Measurements from ENCODE around the gene CDK17. TPM values are rescaled to one million over a fixed set of nuclear protein-coding genes. Genes with fewer than 3 reads are reported as not detected.
"Not testable (repeated sequence)": the region's sequence is repeated elsewhere in the genome, so short reads cannot be mapped to it uniquely, and the experiment has no call there.

The CDK17 gene
- total RNA-seq, result 8.2 TPM

- ATAC-seq (peak; percentile 87), DNase-seq (ENCODE audit: low spot score) (peak; percentile 86)
Measured at GRCh38 chr12:96399919-96400630, at the start of gene CDK17. TSS of gene CDK17 (minus strand) at chr12:96400439. CDS start at chr12:96334836, 65,603 bp downstream.

GRCh38 chr12:96448300-96448699 lies 48.1 kb upstream of the CDK17 start:
- ATAC-seq, result no peak
- no peak for DNase-seq (ENCODE audit: low spot score)

DNA sequence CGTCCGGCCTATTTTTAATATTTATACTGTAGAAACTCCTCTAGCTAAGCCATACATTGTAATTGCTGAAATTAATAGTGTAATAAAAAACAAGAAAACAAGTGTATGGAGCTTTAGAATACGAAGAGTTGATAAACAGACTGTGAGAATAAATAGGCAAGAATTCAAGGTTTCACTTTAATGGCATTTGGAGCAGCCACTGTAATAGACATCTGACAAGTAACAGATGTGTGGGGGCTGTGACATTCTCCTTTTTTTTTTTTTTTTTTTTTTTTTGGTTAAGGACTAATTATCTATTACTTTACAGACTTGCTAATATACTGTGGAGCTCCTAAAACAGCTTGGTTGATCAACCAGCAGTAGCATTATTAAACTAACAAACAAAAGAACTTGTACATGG lies 47.0 kb upstream of the CDK17 start:
- DNase-seq (ENCODE audit: low spot score) (no peak), ATAC-seq (no peak)

DNA sequence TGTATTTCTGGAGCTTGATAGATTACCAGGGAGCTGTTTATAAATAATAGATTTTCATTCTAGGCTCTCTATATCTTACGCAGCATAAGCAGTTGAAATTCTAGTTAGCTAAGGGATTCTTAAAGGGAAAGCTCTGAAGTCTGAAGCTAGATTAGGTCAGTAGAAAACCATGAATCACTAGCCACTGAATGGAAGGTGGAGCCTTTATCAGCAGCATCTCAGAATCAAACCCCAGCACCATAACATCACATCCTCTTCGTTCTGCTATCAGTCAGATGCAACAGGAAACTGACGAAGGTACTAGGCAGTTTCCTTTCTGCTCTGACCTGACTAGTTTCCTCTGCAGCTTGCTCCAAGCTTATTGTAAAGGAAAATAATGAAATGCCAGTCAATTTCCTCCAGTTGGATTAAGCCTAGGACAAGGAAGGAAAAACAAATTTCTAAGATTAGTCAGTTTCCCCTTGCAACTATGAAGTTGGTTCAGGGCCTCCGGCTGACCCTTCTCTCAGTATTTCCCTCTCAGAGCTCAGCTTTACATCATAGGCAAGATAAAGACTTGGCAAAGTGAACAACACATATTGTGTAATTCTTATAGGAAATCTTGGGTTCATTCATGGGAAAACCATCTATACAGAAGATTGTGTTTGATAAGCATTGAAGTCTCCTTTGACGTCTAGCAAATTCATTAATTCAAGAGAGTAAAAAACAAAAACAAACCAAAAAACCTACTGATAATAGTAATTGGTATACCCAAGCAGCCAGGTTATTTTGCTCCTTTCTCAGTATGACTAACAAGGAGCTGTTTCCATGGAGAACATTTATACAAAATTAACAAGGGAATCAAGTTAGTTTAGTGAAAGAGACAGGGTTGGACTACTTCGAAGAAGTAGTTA lies 45.7 kb upstream of the CDK17 start:
- DNase-seq (ENCODE audit: low spot score) (no peak), ATAC-seq (peak; percentile 73)

GRCh38 chr12:96444399-96444798 lies 44.2 kb upstream of the CDK17 start:
- ATAC-seq, result no peak
- DNase-seq (ENCODE audit: low spot score), result no peak

DNA sequence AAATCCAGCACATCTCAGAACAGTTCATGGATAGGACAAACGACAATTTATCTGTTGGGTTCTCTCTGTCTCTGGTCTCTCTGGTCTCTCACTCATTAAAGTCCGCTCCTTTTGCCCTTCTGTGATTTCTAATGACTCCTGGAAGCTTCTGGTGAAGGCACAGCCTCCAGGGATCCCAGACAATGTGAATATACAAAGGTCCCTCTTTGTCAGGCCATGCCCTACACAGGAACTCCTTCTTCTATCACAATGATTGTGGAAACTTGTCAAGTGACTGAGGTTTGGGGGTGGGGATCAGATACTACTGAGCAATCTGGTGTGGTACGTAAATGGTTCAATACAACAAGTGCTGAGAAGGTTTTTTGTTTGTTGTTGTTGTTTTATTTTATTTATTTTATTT lies 42.7 kb upstream of the CDK17 start:
- ATAC-seq (no peak), DNase-seq (ENCODE audit: low spot score) (no peak)

DNA sequence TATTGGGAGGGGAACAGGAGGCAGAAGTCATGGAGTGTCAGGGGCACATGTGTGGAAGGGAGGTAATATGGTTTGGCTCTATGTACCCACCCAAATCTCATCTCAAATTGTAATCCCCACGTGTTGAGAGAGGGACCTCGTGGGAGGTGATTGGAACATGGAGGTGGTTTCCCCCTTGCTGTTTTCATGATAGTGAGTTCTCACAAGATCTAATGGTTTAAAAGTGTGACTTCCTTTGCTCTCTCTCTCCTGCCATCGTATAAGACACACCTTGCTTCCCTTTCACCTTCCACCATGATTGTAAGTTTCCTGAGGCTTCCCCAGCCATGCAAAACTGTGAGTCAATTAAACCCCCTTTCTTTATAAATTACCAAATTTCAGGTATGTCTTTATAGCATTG lies 41.6 kb upstream of the CDK17 start:
- ATAC-seq (no peak), DNase-seq (ENCODE audit: low spot score) (no peak)

DNA sequence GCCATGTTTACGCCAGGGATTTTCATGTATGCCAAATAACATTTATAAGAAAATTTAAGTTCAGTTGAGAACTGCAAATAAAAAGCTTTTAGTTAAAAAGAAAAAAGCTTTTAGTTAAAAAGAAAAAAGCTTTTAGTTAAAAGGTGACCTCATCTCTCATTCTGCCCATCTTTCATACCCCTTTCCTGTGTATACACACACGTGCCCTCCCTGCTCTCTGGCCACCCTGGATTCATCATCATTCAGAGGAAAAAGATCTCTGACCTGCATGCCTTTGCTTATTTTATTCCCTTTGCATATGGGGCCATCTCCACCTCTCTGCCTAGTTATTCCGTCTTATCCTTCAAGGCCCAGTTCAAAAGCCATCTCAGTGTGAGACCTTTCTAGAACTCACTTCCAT lies 38.1 kb upstream of the CDK17 start:
- DNase-seq (ENCODE audit: low spot score), result no peak
- ATAC-seq, result no peak

DNA sequence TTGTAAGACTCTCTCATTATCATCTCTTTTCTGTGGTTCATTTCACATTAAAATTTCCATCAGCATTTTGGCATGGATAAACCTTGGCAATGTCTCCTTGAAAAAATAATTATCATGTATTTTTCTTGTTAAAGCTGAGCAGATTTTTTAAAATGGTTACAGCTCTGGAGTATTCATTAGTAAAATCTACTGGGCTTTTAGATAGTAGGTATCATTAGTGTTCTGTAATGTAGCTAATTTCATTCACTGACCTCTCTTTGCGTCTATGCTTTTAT lies 36.9 kb upstream of the CDK17 start:
- ATAC-seq (no peak), DNase-seq (ENCODE audit: low spot score) (no peak)

GRCh38 chr12:96436366-96437170 lies 36.3 kb upstream of the CDK17 start:
- no peak for DNase-seq (ENCODE audit: low spot score)
- ATAC-seq, result no peak

DNA sequence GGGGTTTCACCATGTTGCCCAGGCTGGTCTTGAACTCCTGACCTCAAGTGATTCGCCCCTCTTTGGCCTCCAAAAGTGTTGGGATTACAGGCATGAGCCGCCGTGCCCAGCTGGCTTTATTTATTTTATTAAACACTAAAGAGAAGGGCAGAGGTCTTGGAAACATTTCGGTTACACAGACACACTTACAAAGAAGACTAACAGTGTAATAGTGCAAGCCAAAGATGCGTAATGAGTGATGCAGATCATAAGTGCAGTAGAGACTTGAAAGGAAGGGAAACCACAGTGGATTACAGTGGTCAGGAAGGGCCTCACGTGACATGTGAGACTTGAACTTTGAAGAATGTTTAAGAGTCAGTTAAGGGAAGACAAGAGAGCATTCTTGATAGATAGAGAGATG lies 33.9 kb upstream of the CDK17 start:
- no peak for DNase-seq (ENCODE audit: low spot score)

GRCh38 chr12:96432496-96433321 lies 32.5 kb upstream of the CDK17 start:
- ATAC-seq, result not testable (repeated sequence)

More for the DNA sequence above, 33.9 kb upstream of the CDK17 start:
- no peak for ATAC-seq

GRCh38 chr12:96431067-96431466 lies 30.8 kb upstream of the CDK17 start:
- ATAC-seq, result no peak
- DNase-seq (ENCODE audit: low spot score), result no peak

More at GRCh38 chr12:96432496-96433321, 32.5 kb upstream of the CDK17 start:
- not testable (repeated sequence) for DNase-seq (ENCODE audit: low spot score)

GRCh38 chr12:96427269-96427729 lies 27.1 kb upstream of the CDK17 start:
- no peak for ATAC-seq

GRCh38 chr12:96425951-96426350 lies 25.7 kb upstream of the CDK17 start:
- ATAC-seq, result peak; percentile 36
- no peak for DNase-seq (ENCODE audit: low spot score)

More at GRCh38 chr12:96427269-96427729, 27.1 kb upstream of the CDK17 start:
- no peak for DNase-seq (ENCODE audit: low spot score)

DNA sequence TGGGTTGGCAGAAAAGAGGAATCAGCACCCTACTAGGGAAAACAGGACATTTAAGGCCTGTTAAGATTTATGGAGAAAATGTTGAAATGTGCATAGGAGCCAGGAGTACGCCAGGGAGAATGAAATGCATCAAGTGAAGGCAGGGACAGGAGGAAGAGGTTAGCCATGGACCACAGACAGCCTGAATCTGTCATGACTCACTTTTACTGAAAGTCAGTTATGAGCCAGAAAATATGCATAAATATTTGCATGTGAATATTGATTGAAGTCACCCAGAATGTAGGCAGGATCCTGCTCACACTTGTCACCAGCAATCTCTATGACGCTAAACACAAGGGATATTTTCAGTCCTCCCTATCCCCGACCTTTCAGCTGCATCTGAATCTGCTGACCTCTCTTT lies 25.1 kb upstream of the CDK17 start:
- DNase-seq (ENCODE audit: low spot score), result no peak
- ATAC-seq, result no peak

DNA sequence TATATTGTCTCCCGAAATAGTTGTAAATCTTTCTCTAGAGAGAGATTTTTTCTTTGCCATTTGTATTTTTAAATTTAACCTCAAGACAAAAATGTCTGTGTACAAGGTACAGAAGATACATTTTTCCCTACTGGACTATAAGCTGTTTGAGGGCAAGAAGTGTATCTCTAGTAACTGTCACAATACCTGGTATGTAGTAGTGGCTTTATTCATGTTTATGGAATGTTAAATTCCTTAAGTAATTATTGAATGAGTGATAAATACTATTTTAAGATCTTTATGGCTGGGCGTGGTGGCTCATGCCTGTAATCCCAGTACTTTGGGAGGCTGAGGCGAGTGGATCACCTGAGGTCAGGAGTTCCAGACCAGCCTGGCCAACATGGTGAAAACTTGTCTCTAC lies 24.4 kb upstream of the CDK17 start:
- DNase-seq (ENCODE audit: low spot score) (no peak), ATAC-seq (no peak)

DNA sequence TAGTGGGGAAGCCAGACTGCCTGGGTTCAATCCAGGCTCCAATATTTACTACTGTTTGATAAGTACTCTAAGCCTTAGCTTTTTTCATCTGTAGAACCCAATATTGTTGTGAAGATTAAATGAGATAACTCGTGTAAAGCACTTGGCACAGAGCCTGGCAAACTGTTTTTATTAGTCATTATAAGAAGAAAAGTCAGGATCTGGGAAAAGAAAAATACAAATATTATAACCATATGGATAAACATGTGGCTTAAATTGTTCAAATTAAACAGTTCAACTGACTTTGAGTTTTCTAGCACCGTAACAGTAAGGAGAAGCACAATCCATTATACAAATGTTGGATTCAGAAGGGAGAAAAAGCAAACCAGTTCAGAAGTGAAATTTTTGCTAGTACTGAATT lies 22.0 kb upstream of the CDK17 start:
- DNase-seq (ENCODE audit: low spot score), result no peak
- no peak for ATAC-seq

- DNase-seq (ENCODE audit: low spot score) (no peak), ATAC-seq (no peak)
Measured at GRCh38 chr12:96421014-96421413, 20.8 kb upstream of the CDK17 start.

DNA sequence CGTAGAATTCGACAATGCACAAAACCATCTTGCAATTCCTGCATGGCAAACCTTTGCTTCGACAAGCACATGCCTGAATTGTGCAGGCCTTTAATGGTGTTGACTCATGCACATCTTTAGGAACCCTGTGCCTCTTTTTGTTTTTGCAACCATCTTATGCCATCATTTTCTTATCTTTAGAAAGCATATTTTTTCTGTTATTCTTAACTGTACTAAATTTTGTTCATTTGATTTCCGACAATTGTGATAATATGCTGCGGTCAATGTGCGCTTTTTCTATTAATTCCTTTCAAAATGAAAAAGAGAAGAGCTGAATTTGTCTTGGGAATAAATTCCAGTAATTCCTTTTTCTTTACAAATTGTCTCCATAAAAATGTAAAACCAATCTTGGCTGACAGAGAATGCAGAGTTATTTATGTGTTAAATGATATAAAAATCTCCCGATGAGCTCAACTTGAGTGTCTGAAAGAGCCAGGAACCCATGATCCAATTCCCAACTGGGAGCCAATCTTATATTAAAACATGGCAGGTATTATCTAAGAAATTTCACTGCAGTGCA lies 20.1 kb upstream of the CDK17 start:
- ATAC-seq (no peak), DNase-seq (ENCODE audit: low spot score) (no peak)

All from left lobe of liver (tissue), 2 donors.